Spleen (tissue), 3 donors: ENCODE measurements around the gene SKI.

Experiments used
- POLR2A ChIP-seq, 3 donors: fragments of 450-650 bp; IDR thresholded peaks; one replicate each; pipeline ENCODE4 v1.5.1; 2017; ENCODE audit warnings: antibody characterized with exemption in 3 of 3, mild to moderate bottlenecking in 1 of 3
- POLR2AphosphoS5 ChIP-seq, 3 donors: sonication (generic); formaldehyde crosslinking; IDR thresholded peaks; one replicate each; pipeline ENCODE4 v1.5.1; 2017; ENCODE audit warnings: antibody characterized with exemption in 3 of 3

DNA sequence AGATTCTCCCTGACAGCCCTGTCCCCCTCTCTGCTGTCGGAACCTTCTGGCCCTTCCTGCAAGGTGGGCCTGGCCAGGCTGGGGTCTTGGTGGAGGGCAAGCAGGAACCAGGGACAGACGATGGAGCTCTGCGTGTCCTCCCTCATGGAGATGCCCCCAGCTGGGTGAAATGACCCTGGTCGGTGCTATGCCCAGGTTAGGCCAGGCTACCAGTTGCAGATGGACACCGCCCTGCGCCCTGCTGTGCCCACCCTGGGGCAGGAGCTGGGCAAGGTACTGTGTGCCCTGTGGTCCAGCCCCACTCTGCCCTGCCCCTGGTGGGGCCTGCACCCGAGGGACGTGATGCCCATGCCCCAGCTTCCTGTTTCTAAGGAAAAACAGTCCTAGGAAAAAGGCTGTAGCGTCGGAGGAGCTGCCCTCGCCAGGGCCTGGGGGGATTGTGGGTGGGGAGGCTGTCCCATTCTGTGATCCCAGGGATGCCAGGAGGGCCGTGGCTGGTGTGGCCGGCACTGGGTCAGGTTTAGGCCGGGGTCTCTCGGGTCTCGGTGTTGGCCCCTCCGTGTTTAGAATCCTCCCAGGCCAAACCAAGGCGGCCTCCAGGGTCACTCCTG, 85.6 kb downstream of the SKI start:
- TF ChIP-seq POLR2AphosphoS5 (IDR thresholded peaks at IDR 0.05) (no peak), POLR2A (IDR thresholded peaks at IDR 0.05) (no peak)
